HL-60/S4 (cell line): ENCODE data around the gene MRPL24.

Source experiments
- in situ Hi-C: fragments of 300-500 bp; cut with MboI; formaldehyde crosslinking; loops from 2 replicates; pipeline ENCODE4 v1.14.3; 2022; ENCODE audit warnings: low sequenced_read_pairs

MRPL24 gene

DNA sequence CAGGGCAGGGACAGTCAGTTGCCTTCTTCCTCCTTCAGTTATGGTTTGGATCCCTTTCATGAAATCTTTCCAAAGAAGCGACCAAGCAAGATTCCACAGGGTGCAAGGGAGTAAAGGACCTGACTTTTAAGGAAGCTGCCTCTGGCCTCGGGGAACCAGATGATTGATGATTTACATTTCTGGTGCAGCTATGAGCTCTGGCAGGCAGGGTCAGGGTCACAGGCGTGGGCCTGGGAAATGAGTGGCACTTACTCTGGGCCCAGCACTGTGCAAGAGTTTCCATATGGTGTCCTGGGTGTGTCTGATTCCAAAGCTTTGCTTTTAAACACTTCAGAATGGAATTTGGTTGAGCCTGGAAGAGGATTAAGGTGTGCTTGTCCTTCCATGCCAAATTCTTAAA is 28.3 kb downstream of the MRPL24 start:
- in situ Hi-C loops: no loop called here

DNA sequence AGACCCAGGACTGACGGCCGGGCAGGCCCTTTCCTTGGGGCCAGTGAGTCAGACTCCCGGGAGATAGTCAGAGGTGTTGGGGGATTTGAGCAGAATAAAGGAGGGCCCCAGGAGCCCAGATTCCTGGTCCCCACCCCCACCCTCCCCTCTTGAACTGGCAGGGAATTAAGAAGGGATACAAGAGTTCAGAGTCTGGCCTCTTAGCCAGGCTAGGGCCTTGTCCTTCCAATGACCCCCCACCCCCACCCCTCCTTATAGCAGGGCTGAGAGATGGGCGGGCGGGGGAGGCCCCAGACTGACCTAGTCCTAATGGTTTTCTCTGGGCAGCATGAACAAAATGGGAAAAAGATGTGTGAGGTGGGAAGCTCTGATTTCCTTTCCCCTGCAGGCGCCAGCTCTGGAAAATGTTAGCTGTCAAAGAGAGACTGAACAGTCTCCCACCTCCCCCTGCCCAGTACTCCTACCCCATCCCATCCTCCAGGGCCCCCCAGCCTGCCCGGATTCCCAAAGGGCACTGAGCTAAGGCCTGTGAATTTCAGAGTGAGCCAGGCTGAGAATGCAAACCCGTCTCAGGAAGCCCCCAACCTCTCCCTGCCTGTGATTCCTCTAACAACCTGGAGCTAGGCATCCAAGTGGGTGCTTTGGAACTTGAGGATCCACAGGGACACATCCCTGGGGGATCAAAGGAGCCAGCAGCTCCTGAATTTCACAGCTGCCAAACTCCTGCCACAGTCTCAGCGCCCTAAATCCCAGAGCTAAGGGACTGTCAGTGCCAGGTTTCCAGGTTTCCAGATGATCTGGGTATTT is 29.7 kb downstream of the MRPL24 start:
- in situ Hi-C loops: no loop called here

DNA sequence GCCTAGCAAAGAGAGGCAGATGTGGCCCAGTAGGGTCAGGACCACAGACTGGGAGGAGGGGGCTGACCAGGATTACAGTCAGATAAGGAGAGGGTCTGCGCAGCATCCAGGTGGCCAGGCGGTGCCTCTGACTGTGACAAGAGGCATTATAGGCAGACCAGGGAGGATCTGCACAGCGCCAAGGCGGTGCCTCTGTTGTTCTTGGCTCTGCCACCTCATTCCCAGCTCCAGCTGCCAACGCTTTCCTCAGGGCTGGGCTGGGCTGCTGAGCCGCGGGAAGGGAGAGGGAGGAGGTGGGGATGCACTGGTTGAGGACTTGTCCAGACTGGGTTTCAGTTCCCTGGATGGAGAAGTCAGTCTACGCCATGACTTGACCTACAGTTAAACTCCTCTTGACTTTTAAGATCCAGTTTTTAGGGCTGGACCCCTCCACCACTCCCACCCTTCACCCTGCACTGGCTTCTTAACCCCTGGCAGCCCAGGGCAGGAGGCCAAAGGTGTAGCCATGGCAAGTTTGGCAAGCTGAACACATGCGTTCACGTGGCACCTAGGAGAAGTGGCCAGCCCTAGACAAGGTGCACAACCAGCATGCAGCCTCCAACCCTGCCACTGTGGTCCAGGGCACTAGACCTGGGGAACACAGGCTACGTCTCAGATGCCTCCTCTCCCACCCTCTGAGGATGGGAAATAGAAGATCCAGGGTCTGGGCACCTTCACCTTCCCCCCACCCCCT is 31.0 kb downstream of the MRPL24 start:
- in situ Hi-C loops: no loop called here

DNA sequence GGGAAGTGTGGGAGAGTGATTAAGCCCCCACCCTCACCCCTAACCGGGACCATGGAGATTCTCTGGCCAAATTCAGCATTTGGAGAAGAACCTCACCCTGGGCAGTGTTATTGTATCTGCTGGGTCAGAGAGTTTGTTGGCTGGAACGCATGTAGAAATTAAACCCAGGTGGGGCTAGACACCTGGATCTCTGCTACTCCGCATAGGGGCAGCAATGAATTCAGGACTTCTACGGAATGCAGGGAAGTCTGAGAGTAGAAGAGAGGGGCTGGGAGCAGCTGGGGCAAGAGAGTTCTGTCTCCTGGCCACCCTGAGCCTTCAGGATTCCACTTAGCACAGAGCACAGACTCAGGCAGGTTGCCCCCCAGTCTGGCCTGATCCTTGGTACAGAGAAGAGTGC is 31.9 kb downstream of the MRPL24 start:
- in situ Hi-C loops: no loop called here

DNA sequence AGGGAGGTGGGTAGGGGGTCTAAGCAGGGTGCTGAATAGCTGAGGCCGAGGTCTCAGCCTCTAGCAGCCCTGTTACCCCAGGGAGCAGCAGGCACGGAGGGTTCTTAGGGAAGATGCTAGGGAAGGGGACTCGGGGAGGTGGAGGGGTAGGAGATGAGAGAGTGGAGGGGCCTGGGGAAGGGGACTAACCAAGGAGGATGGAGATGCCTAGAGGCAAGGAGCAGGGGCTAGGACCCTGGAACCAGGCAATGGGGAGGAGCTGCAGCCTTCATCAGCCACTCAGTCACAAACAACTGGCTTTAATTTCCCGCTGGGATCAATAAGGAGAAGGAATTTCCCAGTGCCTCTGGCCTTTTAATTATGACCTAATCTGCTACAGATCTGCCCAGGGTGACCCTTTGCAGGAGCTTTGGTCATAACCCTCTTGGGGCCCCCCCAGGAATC is 32.6 kb downstream of the MRPL24 start:
- in situ Hi-C loops: no loop called here

DNA sequence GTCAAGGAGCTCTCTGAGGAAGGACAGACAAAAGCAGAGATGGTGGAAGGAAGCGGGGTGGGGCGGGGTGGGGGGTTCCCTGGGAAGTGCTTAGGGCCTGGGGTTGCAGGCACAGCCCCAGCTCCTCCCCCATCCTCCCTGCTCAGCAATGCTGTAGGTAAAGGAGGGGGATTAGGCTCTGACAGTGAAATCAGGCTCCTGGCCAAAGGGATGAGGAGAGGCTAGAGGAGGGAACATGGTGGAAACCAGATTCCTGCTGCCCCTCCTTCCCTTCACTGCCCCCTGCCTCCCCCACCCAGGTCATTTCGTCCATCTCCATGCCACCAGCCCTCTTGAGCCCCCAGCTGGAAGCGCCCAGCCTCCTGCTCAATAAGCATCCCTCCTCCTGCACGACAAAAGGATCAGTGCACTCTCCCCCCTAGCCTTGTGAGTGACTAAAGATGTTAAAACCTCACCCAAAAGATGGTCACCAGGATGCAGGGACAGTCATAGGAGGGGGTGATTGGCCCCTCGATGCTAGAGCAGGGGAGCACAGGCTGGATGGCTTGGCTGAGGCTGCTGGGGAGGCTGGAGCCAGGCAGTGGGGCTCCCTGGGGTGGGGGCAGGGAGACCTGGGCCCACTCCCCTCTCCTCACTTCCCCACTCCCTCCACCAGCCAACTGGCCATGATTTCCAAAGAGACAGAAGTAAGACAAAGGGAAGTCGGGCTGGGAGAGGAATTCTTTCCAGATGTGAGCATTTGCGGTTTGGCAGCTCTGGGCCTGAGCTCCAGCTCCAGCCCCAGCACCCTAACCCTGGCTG is 33.3 kb downstream of the MRPL24 start:
- in situ Hi-C loops: no loop called here

DNA sequence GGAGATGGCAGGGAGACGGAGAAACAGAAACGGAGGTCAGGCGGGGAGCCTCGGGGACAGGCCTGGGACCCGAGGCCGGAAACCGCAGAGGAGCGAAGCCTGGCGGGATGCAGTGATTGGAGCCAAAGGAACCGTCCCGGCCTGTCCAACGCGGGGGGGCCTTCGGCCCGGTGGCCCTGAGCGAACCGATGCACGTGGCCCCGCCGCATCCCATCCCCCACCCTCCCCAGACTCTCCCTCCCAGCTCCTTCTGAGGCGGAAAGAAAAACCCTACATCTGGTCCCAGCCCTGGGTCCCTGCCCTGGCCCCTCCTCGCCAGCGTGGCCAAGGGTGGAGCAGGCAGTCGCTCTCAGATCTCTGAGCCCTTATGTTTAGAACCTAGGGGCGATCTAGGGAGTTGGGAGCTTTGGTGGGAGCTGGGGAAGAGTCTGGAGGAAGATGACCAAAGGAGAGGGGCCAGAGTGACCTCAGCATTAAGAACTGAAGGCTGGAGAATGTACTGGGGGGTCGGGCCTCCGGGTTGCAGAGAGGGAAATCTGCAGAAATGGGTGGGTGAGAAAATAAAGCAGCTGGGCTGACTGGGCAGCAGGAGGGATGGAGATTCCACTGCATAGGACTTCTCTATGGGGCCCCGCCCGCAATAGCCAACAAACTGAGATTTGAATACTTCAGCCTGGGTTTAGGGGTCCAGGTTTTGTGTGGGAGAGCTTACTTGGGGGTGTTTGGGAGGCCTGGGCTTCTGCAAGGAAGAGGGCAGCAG is 34.1 kb downstream of the MRPL24 start:
- in situ Hi-C loops: no loop called here

DNA sequence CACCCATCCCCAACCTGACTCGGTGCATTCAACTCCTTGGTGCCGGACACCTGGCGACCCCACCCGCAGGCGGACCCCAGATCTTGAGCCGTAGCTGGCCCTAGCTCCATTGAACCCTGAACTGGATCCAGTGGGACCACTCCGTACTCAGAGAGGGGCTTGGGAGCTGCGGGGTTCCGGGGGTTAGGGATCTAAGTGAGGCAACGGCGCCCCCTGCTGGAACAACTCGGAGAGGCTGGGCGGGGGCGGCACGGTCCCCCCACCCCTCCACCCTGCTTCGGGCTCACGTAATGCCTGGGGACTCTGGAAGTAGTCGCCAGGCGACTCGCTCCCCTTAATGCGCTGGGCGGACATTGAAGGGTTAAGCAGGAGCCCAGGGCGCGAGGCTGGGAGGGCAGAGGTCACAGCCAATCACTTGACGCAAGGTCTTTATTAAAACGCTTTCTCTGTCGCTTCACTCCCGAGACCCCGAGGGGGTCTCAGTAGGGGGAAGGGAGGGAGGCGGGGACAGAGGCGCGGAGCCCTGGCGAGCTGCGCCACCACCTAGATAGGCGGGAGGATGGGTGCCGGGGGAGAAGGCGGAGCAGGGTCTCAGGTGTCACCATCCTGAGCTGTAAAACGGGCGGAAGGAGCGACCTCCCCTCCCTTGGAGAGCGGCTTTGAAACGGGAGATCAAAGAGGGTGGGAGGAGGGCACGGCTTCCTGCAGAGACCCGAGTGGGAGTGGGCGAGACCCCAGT is 34.8 kb downstream of the MRPL24 start:
- in situ Hi-C loops: no loop called here

DNA sequence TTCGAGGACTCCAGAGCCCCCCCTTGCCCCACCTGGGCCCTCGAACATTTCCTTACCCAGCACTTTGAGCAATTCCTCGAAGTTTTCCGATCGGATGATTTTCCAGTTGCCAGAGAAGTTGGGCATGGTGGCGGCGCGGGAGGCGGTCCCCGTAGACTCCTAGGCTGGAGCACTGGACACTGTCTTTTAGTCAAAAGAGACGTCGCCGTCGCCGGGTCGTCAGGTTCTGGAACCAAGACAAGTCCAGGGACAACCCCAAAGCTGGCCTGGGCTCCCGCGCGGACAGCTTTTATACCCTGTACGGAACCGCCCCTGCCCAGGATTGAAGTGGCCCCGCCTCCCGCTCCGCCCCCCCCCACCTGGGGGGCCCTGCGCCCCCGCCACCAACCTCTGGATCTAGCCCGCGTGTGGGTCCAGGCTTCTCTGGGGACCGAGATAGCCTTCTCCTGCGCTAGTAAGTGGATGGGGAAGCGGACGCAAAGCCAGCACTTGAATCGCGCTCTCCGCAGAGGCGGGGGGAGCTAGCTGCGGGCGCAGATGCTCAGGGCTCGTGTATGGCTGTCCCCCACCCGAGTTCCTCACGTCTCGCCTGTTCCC is 35.5 kb downstream of the MRPL24 start, which contains the start of gene CRABP2:
Gene CRABP2 (minus strand): TSS at position 263 of the 597 bp plus-strand sequence. CDS start 137 bp downstream, at position 126.
- in situ Hi-C loops: no loop called here

DNA sequence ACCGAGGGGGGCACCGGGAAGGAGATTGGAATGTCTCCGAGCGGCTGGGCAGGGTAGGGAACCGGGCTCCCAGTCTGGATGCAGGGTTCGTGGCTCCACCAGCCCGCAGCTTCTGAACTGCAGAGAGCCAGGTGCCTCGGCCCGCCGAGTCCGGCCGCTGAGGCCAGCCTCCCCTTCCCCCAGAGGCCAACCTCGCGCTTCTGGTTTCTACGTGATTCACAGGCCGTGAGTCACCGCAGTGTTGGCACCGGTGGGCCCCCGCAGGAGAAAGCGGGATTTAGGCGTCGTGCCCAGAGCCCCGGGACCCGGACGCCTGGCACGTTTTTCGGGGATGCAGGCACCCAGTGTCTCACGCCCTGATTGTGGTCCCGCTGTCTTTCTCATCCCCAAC is 36.0 kb downstream of the MRPL24 start:
- in situ Hi-C loops: no loop called here

DNA sequence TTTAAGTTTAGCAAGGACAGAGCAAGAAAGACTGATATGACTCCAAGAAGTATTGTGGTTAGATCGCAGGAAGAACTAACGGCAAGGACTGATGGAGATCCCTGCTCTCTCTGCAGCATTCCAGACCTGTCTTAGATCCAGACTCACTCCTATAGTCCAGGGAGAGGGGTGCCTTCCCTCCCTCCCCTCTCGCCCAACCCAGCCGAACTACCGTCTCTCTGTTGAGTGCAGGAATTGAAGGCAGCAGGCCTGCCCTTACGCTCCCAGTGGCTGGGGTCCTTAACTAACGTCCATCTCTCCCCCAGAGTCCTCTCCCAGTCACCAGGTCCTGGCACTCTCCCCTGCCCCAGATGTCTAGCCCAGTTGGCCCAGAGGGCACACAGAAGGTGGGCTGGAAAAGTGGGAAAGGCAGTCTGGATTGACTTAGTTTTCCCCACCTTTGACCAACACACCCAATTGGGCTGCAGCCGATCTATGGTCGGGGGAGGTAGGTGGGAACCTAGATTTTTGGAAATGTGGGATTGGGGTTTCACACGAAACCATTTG is 36.6 kb downstream of the MRPL24 start:
- in situ Hi-C loops: no loop called here

DNA sequence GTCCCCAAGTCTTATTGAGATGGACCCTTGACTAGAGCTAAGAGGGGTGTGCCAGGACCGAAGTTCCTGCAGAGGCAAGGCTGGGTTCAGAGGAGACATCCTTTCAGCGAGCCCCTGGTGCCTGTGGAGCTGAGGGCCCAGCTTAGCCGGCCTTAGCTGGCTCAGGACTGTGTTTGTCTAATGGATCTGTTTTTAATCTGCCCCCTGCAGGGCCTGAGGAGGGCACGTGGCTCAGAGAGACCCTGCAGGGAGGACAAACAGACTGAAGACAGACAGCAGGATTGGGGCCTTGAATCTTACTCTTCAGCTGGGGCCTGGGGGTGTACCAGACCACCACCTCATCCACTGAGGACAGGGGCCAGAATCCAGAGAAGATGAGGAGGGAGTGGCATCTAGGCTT is 37.1 kb downstream of the MRPL24 start:
- in situ Hi-C loops: no loop called here

DNA sequence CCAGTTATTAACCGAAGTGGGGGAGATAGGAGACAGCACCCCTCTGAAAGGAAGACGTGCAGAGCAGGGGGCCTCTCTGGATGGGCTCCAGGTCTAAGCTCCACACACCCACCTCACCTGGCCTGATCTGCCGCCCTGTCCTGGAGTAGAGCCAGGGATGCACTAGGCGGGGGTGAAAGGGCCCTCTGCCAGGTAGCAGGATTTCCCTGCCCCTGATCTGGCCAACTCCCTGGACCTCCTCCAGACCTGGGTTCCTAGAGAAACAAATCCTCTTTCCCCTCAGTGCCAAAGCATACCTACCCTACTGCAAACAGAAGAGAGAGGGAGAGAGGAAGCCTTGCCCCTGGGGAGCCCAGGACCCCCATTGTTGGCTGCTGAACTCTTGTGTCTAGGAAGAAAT is 37.6 kb downstream of the MRPL24 start:
- in situ Hi-C loops: no loop called here

DNA sequence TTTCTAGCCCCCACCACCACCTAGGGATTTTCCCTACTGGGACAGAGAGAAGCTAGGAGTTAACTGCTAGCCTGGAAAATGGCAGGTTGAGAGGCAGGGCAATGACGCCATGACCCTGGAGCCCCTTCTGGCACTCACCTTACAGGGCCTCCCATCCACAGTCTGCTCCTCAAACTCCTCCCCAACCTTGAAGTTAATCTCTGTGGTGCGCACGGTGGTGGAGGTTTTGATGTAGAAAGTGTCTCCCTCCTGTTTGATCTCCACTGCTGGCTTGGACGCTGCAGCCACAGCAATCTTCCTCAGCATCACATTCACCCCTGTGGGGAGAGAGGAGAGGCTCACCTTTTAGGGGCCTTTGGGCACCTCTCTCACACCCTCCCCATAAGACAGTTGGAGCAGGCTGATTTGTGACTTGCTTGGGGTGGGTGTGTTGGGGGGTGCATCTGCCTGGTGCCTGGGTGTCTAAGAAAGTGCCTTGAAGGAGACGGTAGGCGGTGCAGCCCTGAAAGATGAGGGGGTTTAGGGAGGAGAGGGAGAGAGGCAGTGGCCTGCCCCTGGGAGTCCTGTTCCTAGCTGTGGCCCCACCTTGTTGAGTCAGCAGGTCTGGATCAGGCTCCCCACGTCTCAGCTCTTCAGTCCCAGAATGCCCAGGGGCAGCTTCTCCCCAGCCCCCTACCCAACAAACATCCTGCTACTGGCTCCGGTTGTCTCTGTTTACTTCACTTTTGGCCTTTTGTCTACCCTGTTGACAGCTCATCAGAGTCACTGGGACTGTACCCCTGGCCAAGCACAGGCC is 40.0 kb downstream of the MRPL24 start:
- in situ Hi-C loops: no loop called here

DNA sequence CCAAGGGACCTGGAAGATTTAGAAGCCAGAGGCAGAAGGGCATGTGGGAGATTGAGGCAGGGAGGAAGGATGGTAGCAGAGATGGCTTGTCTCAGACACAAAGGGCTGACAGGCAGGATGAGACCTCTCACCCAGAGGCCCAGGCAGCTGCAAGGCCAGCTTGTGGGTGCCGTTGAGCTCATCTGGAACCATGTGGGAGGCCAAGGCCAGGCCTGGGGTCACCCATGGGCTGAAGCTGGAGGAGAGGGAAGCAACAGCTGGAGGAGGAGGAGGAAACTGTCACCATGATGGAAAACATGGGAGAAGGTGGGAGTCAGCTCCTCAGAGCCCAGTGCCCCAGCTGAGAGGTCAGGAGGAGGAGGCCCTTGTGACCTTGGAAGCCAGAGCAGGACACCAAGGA is 41.9 kb downstream of the MRPL24 start:
- in situ Hi-C loops: no loop called here

DNA sequence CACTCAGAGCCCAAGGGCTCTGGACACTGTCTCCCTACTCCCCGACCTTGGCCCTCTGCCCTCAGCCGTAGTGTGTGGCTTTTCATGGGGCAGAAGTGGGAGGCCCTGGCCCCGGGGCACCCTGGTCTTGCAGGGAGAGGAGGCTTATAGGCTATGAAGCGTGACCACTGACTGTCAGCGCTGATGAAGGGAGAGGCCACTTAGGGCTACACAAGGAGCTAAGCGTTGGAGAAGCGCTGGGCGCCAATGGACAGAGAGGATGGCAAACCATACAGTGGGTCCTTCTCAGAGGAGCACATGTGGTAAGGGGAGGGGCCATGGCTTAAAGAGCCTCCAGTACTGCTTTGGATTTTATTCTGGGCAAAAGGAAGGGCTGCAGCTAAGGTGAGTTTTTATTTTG is 43.4 kb downstream of the MRPL24 start:
- in situ Hi-C loops: no loop called here

DNA sequence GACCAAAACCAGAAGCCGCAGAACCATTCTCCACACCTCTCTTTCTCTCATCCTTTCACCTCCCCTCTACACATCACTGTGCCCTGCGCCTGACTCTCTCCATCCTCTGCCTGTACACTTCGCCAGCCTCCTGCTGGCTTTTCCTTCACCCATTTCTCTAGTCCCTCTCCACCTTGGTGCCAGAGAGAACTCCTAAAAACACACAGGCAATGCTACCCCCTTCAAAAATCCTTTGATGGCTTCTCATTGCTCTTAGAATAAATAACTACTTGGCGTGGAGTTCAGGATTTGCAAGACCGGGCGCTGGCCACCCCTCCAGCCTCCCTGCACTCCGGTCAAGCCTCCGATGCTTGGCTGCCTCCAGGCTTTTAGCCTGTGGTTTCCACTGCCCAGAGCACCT is 44.1 kb downstream of the MRPL24 start:
- in situ Hi-C loops: no loop called here

DNA sequence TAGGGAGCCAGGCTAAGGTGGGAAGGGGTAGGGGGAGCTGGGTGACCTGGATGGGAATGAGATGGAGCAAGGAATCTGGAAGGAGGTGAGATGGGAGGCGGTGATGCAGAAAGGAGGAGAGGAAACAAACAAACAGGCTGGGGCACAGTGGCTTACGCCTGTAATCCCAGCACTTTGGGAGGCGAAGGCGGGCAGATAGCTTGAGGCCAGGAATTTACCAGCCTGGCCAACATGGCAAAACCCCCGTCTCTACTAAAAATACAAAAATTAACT is 46.3 kb downstream of the MRPL24 start:
- in situ Hi-C loops: no loop called here
